IPS DF 6.9 (cell line): ENCODE results near the gene MAST4.

Experiments
- DNase-seq: peaks from one replicate; pipeline ENCODE4 v3.0.0-alpha.2; 2013; ENCODE audit warnings: low read depth, low spot score
- H3K27ac ChIP-seq: one replicate; pipeline ENCODE4 v1.5.1; 2013; ENCODE audit warnings: low read length, control low read depth
- H3K27me3 ChIP-seq: 2 replicates; pipeline ENCODE4 v1.6.1; 2013; ENCODE audit warnings: mild to moderate bottlenecking, low read length; ENCODE audit not compliant: control insufficient read depth, insufficient read depth
- H3K36me3 ChIP-seq: 2 replicates; pipeline ENCODE4 v1.6.1; 2013; ENCODE audit warnings: low read length; ENCODE audit not compliant: control insufficient read depth, insufficient read depth
- H3K4me1 ChIP-seq: 2 replicates; pipeline ENCODE4 v1.6.1; 2013; ENCODE audit warnings: low read length; ENCODE audit not compliant: control insufficient read depth, insufficient read depth
- H3K4me3 ChIP-seq: 2 replicates; pipeline ENCODE4 v1.5.1; 2013; ENCODE audit warnings: mild to moderate bottlenecking, low read length
- H3K9me3 ChIP-seq: 2 replicates; pipeline ENCODE4 v1.6.1; 2013; ENCODE audit warnings: low read length, inconsistent platforms; ENCODE audit not compliant: control insufficient read depth, insufficient read depth
- WGBS: extraction: QIAGEN DNeasy Blood & Tissue Kit; methylation state at CpG from one replicate; pipeline ENCODE4 v1.1.7; 2013; ENCODE audit warnings: mixed read lengths, missing lambda C conversion rate; ENCODE audit not compliant: insufficient read length, insufficient coverage; 5-methylcytosine and 5-hydroxymethylcytosine counted together

The MAST4 gene

DNA sequence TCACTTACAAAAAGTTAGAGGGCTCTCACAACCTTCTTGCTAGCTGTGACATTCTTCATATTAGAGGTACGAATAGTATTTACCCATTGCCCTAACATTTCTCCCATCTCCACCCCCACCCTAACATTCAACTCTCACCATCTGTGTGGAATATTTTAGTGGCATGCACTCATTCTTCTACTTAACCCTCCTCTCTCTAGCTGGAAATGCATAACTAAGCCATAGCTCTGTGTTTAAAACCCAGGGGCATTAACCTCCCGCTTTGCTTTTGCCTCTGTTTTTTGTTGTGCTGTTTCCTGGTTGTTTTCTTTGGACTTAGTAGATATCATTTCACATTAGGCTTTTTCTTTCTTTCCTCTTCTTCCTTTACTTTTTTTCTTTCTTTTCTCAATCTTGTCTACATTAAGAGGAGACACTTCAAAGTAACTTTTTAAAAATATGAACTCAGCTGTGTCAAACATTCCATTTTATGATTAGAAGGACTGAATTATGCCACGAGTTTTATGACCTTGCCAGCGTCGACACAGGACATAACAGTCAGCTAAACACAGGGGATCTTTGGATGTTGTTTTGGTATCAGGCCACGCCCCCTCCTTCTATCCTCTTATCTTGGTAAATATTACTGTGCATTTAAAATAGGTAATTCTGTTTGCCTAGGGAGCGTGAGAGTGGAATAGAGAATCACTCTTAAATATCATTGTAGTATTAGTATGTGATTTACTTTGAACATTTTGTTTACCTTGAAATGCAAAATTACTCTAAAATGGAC lies 364.4 kb downstream of the MAST4 start:
- Histone ChIP-seq H3K4me3 (no peak overlapping the region), H3K4me1 (peaks cover 2% of the 10 kb centered on the region; the same call in 1 of the 2 replicates), H3K27ac (no peak overlapping the region), H3K9me3 (no peaks in the 10 kb centered on the region), H3K36me3 (no peaks in the 10 kb centered on the region), H3K27me3 (no peaks in the 10 kb centered on the region; the same call in 1 of the 2 replicates)
- no peak for DNase-seq
- WGBS = no CpG with 5 or more reads among the region's 7 CpGs

DNA sequence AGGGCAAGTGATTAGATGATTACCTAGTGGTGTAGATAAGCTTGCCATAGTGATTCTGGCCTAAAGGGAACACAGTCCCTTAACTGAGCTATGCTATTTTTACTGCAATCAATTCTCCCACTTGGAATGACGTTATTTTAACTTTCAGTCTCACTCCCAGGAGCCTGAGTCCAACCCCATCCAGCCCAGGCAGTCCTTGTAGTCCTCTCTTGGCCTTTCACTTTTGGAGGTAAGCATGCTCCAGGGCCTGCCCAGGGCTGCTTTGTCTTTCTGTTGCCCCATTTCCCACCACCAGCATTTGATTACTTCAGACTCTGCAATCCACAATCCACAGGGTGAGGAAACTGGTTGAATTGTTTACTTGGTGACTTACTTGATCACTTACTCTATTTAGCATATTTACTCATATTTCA lies 367.4 kb downstream of the MAST4 start:
- Histone ChIP-seq H3K4me1 (peaks cover 2% of the 10 kb centered on the region; the same call in 1 of the 2 replicates), H3K27ac (no peak overlapping the region), H3K27me3 (no peaks in the 10 kb centered on the region; the same call in 1 of the 2 replicates), H3K4me3 (no peak overlapping the region), H3K9me3 (no peaks in the 10 kb centered on the region), H3K36me3 (no peaks in the 10 kb centered on the region)
- WGBS = no CpG with 5 or more reads among the region's 1 CpG
- peak; percentile 39 for DNase-seq

DNA sequence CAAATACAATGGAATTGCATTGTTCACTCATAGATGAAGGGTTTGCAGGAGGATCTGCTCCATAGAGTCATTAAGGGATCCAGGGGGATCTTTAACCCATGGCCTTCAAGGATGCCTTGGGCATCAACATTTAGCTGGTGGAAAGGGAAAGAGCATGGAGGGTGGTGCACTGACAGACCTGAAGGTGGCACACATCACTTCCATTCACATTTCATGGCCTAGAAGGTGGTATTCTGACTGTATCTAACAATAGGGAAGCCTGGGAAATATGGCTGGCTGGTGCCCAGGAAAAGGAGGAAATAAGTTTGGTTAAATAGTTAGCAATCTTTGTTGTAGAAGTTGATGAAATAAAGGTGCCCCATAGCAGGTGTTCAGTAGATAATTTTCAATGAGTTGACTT lies 370.2 kb downstream of the MAST4 start:
- no peak for DNase-seq
- Histone ChIP-seq H3K36me3 (no peaks in the 10 kb centered on the region), H3K27ac (no peak overlapping the region), H3K9me3 (no peaks in the 10 kb centered on the region), H3K4me1 (no peaks in the 10 kb centered on the region), H3K4me3 (no peak overlapping the region), H3K27me3 (no peaks in the 10 kb centered on the region; the same call in 1 of the 2 replicates)

DNA sequence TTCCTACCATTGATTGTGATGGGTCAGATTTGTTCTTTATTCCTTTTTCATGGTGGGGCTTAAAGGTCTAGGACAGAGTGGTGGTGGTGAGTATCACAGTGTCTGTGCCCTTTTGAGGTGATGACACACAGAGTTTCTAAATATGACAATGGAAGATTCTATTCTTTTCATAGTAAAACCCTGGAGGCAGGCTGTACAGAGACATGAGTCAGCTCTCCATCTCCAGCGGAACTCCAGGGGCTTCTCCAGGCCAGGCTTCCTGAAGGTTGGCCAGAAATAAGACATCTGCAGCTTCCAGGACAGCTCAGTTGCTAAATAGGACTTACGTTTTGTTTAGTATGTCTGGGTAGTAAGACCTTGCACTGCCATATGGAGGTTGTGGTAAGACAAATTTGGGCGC lies 370.9 kb downstream of the MAST4 start:
- no peak for DNase-seq
- Histone ChIP-seq H3K4me1 (no peaks in the 10 kb centered on the region), H3K9me3 (no peaks in the 10 kb centered on the region), H3K27ac (no peak overlapping the region), H3K27me3 (no peaks in the 10 kb centered on the region; the same call in 1 of the 2 replicates), H3K36me3 (no peaks in the 10 kb centered on the region), H3K4me3 (no peak overlapping the region)
- no CpG with 5 or more reads among the region's 3 CpGs for WGBS

DNA sequence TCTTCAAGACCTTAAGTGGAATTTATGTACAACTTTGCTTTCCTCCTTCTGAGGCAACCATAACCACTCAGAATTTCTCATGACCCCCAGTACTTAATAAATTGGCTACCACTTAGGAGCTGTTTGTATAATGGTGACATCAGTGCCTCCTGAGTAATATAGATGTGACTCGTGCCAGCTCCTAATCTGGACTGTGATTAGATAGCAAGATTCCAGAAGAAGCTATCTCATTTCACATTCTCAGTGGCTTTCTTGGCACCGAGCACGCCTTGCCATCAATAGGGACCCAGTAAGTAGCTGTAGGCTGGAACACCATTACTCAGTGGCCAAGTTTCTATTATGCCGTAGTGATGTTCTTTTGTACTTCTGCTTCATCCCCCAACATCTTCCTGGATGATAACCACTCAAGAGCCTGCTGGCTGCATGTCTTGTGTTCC lies 371.7 kb downstream of the MAST4 start:
- WGBS = no CpG with 5 or more reads among the region's 4 CpGs
- DNase-seq = no peak
- H3K27me3 ChIP-seq = no peaks in the 10 kb centered on the region

DNA sequence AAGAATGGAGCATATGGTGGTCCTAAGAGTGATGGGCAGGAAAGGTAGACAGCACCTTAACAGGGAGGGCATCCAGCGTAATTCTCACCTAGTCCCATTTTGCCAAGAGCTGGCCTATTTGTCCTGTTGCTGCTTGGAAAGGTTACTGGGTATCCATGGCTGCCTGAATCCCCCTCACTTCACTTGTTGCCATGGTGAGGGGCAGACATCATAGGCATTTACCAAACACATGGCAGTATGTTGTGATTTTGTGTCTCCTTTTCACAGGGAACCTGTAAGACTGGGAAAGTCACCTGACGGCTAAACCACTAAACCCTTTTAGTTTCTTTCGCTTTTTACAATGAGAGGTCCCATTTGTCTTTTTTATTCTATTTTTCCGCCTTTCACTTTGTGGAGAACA lies 373.3 kb downstream of the MAST4 start:
- Histone ChIP-seq H3K4me1 (no peaks in the 10 kb centered on the region), H3K9me3 (no peaks in the 10 kb centered on the region), H3K27ac (no peak overlapping the region), H3K4me3 (no peak overlapping the region), H3K36me3 (no peaks in the 10 kb centered on the region), H3K27me3 (no peaks in the 10 kb centered on the region)
- no CpG with 5 or more reads among the region's 4 CpGs for WGBS
- DNase-seq = no peak

More for the DNA sequence above, 371.7 kb downstream of the MAST4 start:
- Histone ChIP-seq H3K36me3 (no peaks in the 10 kb centered on the region), H3K27ac (no peak overlapping the region), H3K4me1 (no peaks in the 10 kb centered on the region), H3K9me3 (no peaks in the 10 kb centered on the region), H3K4me3 (no peak overlapping the region)

DNA sequence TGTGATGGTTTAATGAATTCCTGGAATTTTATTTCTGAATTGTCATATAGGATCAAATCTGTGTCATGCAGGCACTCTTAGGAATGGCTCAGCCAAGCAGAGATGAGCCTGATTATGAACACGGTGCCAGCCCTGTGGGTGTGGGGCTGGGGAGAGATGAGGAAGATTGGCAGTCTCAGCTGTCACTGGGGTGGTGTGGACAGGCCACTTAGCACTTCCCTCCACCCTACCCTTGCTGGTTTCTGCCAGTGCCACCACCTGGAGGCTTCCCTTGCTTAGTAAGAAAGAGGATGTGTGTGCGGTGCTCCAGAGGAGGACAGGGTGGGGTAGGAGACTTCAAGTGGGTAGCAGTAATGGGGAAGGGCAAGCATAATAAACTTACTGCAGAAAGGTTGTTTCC lies 373.8 kb downstream of the MAST4 start:
- Histone ChIP-seq H3K36me3 (no peaks in the 10 kb centered on the region), H3K9me3 (no peaks in the 10 kb centered on the region), H3K27me3 (no peaks in the 10 kb centered on the region), H3K27ac (no peak overlapping the region), H3K4me1 (no peaks in the 10 kb centered on the region), H3K4me3 (no peak overlapping the region)
- WGBS = no CpG with 5 or more reads among the region's 2 CpGs
- DNase-seq = no peak

DNA sequence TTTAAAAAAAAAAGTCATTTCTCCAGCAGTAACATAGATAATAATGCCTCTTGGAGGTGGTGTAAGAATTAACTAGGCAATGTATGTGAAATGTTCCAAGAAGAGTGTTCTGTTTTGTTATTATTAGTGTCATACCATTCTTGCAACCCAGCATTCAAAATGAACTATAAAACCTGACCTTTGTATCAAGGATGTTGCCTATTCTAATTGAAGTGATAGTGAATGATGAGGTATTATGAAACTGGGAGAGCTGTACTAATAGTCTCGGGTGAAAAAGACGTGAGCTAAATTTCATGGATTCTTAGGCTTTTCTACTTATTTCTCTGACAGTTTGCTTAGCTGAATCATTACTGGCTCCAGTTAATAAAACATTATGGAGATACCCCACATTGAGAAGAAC lies 375.8 kb downstream of the MAST4 start:
- H3K4me1 ChIP-seq = no peaks in the 10 kb centered on the region
- no CpG with 5 or more reads among the region's 2 CpGs for WGBS
- DNase-seq = no peak
- H3K9me3 ChIP-seq = no peaks in the 10 kb centered on the region
- no peak overlapping the region for H3K27ac ChIP-seq
- H3K27me3 ChIP-seq = no peaks in the 10 kb centered on the region
- no peaks in the 10 kb centered on the region for H3K36me3 ChIP-seq
- H3K4me3 ChIP-seq = no peak overlapping the region

DNA sequence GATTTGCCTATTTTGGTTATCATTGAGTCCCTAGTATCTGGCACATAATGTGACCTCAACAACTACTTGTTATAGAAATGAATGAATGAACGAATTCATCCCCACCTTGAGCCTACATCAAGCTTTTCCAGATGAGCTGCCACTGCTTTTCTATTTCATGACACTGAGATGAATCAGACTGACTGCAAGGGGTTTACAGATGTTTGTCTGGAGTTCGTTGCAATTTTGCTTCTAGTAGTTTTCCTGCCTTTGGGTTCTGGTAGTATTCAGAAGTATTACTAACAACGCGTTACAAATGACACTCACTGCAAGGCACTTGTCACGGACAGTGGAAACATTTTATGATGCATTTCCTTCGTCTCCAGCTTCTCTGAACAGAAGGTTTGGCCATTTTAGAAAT lies 378.1 kb downstream of the MAST4 start:
- H3K9me3 ChIP-seq = no peaks in the 10 kb centered on the region
- H3K36me3 ChIP-seq = no peaks in the 10 kb centered on the region
- DNase-seq = no peak
- H3K4me3 ChIP-seq = no peak overlapping the region
- WGBS = no CpG with 5 or more reads among the region's 6 CpGs
- H3K4me1 ChIP-seq = no peaks in the 10 kb centered on the region
- no peaks in the 10 kb centered on the region for H3K27me3 ChIP-seq
- no peak overlapping the region for H3K27ac ChIP-seq

DNA sequence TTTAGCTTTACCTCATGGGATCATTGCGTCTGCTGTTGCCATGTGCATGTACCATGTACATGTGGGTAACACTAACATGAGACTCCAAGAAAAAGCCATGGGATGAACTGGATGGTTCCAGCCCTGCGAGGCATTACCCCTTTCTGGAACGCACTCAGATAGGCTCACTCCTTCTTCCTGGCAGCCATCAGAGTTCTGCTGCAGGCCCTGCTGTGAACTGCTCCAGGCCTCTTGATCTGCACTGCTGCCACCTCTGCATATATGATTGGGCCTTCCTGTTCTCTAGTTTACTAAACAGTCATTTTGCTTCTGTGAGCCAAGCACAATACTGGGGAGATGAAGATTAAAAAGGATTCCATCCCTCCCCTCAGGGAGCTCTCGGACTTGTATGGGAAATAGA lies 379.9 kb downstream of the MAST4 start:
- no peak overlapping the region for H3K27ac ChIP-seq
- H3K4me3 ChIP-seq = no peak overlapping the region
- no peak for DNase-seq
- H3K27me3 ChIP-seq = no peaks in the 10 kb centered on the region
- H3K9me3 ChIP-seq = no peaks in the 10 kb centered on the region
- no peaks in the 10 kb centered on the region for H3K36me3 ChIP-seq
- no CpG with 5 or more reads among the region's 4 CpGs for WGBS
- H3K4me1 ChIP-seq = no peaks in the 10 kb centered on the region

DNA sequence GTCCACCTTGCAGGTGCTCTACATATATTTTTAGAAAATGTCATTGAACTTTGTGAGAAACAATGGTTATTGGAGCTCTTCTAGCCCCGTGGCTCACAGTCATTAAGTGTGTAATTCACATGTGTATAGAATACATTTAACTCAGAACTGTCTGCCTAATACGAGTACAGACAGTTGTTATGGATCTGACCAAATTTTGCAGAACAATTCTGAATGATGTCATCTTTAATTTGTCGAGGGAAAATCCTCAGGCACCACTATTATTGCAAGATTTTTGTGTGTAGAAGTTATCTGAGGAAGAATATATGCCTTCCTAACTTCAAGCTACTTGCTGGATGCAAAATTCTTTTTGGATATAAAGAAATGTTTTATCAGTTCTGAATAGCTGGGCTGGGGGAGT lies 383.5 kb downstream of the MAST4 start:
- Histone ChIP-seq H3K27me3 (no peaks in the 10 kb centered on the region), H3K4me1 (no peaks in the 10 kb centered on the region), H3K4me3 (no peak overlapping the region), H3K36me3 (no peaks in the 10 kb centered on the region), H3K27ac (no peak overlapping the region), H3K9me3 (no peaks in the 10 kb centered on the region)
- WGBS = no CpG with 5 or more reads among the region's 3 CpGs
- no peak for DNase-seq
